AG09319 (cell line): ENCODE data around the gene NUP210.

Experiments
- DNase-seq: peaks from one replicate; pipeline ENCODE4 v3.0.0-alpha.2; 2010; ENCODE audit warnings: low read depth; ENCODE audit errors: extremely low read depth
- CTCF ChIP-seq: IDR thresholded peaks from 2 replicates; pipeline ENCODE4 v1.5.1; 2011; ENCODE audit warnings: low read depth, mild to moderate bottlenecking, inconsistent platforms, low read length, moderate library complexity

The NUP210 gene

DNA sequence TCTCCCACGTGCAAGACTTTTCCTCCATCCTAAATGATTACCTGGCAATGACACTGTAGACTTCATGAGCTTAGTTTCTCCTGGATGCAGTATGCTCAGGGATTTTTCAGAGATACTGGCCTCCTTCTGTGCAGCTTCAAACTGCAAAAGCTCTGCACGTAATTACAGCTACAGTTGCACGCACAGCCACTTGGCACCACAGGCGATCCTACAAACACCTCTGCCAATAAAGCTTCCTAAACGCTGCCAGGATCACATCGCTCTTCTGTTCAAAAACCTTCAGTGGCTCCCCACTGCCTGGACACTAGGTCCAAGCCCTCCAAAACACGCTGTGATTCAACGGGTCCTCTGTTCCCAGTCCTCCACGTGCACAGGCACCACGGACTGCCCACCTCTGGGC lies 49.5 kb downstream of the NUP210 start:
- TF ChIP-seq CTCF: no peak
- no peak for DNase-seq

DNA sequence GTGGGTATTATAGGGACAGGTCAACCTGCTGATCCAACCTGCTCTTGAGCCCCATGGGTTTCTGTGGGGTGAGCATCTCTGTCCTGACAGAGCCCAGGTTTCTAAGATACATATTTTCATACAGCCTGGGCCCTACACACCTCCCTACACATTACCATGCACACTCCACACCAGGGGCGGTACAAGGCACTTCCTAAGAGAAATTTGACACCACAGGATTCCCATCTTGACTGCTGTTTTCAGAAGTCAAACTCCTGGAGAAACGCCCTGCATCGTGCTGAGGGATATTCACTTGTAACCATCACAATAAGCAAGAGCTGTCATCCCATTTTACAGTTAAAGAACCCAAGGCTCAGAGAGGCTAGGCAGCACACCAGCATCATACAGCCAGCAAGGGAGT lies 50.1 kb downstream of the NUP210 start:
- DNase-seq: no peak
- no peak for TF ChIP-seq CTCF

DNA sequence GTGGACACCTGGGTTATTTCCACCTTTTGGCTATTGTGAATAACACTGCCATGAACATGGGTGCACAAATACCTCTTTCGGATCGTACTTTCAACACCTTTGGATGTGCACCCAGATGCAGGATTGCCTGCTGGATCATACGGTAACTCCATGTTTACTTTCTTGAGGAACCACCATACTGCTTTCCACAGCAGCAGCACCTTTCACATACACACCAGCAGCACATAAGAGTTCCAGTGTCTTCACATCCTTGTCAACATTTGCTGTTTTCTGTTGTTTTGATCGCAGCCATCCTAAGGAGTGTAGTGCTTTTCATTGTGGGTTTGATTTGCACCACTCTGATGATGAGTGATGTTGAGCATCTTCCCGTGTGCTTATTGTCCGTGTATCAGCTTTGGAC lies 51.3 kb downstream of the NUP210 start:
- no peak for DNase-seq
- TF ChIP-seq CTCF: no peak

DNA sequence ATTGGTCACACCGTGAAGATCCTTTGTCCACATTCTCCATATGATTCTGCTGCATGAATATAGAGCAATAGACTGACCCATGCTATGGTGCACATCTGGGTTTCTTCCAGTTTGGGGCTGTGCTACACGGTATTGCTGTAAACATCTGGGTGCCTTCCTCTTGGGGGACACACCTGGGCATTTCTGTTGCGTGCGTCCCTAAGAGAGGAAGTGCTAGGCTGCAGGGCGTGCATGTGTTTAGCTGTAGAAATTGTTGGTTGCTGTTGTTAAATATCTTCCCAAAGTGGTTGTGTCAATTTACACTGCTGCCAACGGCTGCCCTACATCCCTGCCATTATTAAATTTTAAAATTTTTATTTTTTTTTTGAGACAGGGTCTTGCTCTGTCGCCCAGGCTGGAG lies 52.4 kb downstream of the NUP210 start:
- no peak for TF ChIP-seq CTCF
- no peak for DNase-seq

GRCh38 chr3:13365390-13366379 lies 54.4 kb downstream of the NUP210 start:
- TF ChIP-seq CTCF: no peak
- no peak for DNase-seq

GRCh38 chr3:13364602-13365271 lies 55.4 kb downstream of the NUP210 start:
- DNase-seq: no peak
- no peak for TF ChIP-seq CTCF

GRCh38 chr3:13362551-13362950 lies 57.6 kb downstream of the NUP210 start:
- DNase-seq: no peak
- no peak for TF ChIP-seq CTCF
